CD4-positive, alpha-beta memory T cell (primary cell): Measurements from ENCODE around the gene CSNK1G2. TPM values are rescaled to one million over a fixed set of nuclear protein-coding genes. Genes with fewer than 3 reads are reported as not detected.

ENCODE experiments used
- CTCF ChIA-PET: fragments of 350-600 bp; sonication (Branson Sonifier 250); formaldehyde crosslinking; loops from one replicate; lab custom pipeline; 2021; ENCODE audit warnings: inconsistent platforms; ENCODE audit not compliant: partially characterized antibody; lab: Charles Lee
- POLR2A ChIA-PET: fragments of 350-600 bp; sonication (Branson Sonifier 250); formaldehyde crosslinking; loops from one replicate; lab custom pipeline; 2021; ENCODE audit not compliant: partially characterized antibody; lab: Charles Lee
- DNase-seq, 5 donors: peaks; one replicate each; pipeline versions ENCODE4 v3.0.0 to v3.0.0-alpha.2; 2020 to 2022; ENCODE audit warnings: mixed read lengths in 1 of 5
- H3K27ac ChIP-seq: one replicate; pipeline ENCODE4 v1.7.0; 2013; ENCODE audit warnings: low read depth, low read length
- H3K27me3 ChIP-seq: 2 replicates; pipeline ENCODE4 v1.7.0; 2013; ENCODE audit warnings: mild to moderate bottlenecking, low read length, moderate library complexity; ENCODE audit not compliant: insufficient read depth
- H3K36me3 ChIP-seq: 2 replicates; pipeline ENCODE4 v1.7.0; 2013; ENCODE audit warnings: mild to moderate bottlenecking, low read length, moderate library complexity; ENCODE audit not compliant: insufficient read depth
- H3K4me1 ChIP-seq: 2 replicates; pipeline ENCODE4 v1.7.0; 2013; ENCODE audit warnings: mild to moderate bottlenecking, low read length, moderate library complexity; ENCODE audit not compliant: insufficient read depth
- H3K4me3 ChIP-seq, 2 donors: one replicate each; pipeline ENCODE4 v1.7.0; 2013; ENCODE audit warnings: low read length in 2 of 2, mild to moderate bottlenecking in 1 of 2
- H3K9me3 ChIP-seq, 2 donors: one replicate each; pipeline ENCODE4 v1.7.0; 2013; ENCODE audit warnings: low read length in 2 of 2, control low read depth in 1 of 2; ENCODE audit not compliant: control insufficient read depth in 1 of 2
- H3K27ac Mint-ChIP-seq, 7 donors: one replicate each; pipeline ENCODE4 v1.8.0; 2020 to 2021; ENCODE audit warnings: mixed read lengths in 7 of 7, mild to moderate bottlenecking in 6 of 7, inconsistent platforms in 3 of 7, moderate library complexity in 3 of 7
- H3K27me3 Mint-ChIP-seq, 2 donors: one replicate each; pipeline ENCODE4 v1.8.0; 2020 to 2021; ENCODE audit warnings: mixed read lengths in 2 of 2
- H3K36me3 Mint-ChIP-seq, 2 donors: one replicate each; pipeline ENCODE4 v1.8.0; 2020 to 2021; ENCODE audit warnings: mixed read lengths in 2 of 2, inconsistent platforms in 1 of 2, mild to moderate bottlenecking in 1 of 2
- H3K4me1 Mint-ChIP-seq, 4 donors: one replicate each; pipeline ENCODE4 v1.8.0; 2020 to 2021; ENCODE audit warnings: mixed read lengths in 4 of 4, mild to moderate bottlenecking in 1 of 4
- H3K4me3 Mint-ChIP-seq, 8 donors: one replicate each; pipeline ENCODE4 v1.8.0; 2020 to 2021; ENCODE audit warnings: mixed read lengths in 8 of 8, mild to moderate bottlenecking in 7 of 8, moderate library complexity in 6 of 8, inconsistent platforms in 3 of 8
- H3K9me3 Mint-ChIP-seq, 8 donors: one replicate each; pipeline ENCODE4 v1.8.0; 2020 to 2021; ENCODE audit warnings: mixed read lengths in 8 of 8, mild to moderate bottlenecking in 5 of 8, inconsistent platforms in 3 of 8, moderate library complexity in 1 of 8
- intact Hi-C: fragments of 100-400 bp; cut with micrococcal nuclease; formaldehyde crosslinking; loops from one replicate; pipeline ENCODE4 v1.15.1; 2023
- polyA plus RNA-seq, 2 donors: library from polyadenylated mRNA; unstranded; fragments of 300-500 nt; fragmentation: Illumina TruSeq; gene quantifications; one replicate each; pipeline ENCODE4 v1.2.3, GENCODE V29; 2021
- total RNA-seq, 2 experiments: library from RNA; stranded (reverse); gene quantifications; one replicate each; pipeline ENCODE4 v1.2.3, GENCODE V29; 2021

The CSNK1G2 gene
- total and polyA plus RNA-seq, 4 experiments from 2014 or later: 11.3 to 144 (median 99.5) TPM

GRCh38 chr19:2026770-2027169 is 85.8 kb downstream of the CSNK1G2 start:
- H3K27ac ChIP-seq: no peak overlapping the region
- peaks cover 4% of the 10 kb centered on the region for H3K4me1 ChIP-seq
- intact Hi-C loops: no loop called here
- Mint-ChIP-seq H3K27me3 (no peaks in the 10 kb centered on the region), H3K9me3 (peaks cover 0 to 10% (median 0%) of the 10 kb centered on the region in 8 donors), H3K36me3 (no peaks in the 10 kb centered on the region), H3K27ac (no peak overlapping the region), H3K4me3 (no peak overlapping the region), H3K4me1 (peaks cover 2 to 6% (median 3%) of the 10 kb centered on the region in 4 donors)
- H3K36me3 ChIP-seq: no peaks in the 10 kb centered on the region
- H3K27me3 ChIP-seq: no peaks in the 10 kb centered on the region
- DNase-seq: no peak
- ChIA-PET CTCF (interaction anchor here (1.7 kb wide), 1 partner anchor 9 kb away, joined by 5 read pairs; no protein-coding TSS in a partner anchor), POLR2A (no interaction called here)
- H3K4me3 ChIP-seq: no peak overlapping the region
- H3K9me3 ChIP-seq: no peaks in the 10 kb centered on the region

DNA sequence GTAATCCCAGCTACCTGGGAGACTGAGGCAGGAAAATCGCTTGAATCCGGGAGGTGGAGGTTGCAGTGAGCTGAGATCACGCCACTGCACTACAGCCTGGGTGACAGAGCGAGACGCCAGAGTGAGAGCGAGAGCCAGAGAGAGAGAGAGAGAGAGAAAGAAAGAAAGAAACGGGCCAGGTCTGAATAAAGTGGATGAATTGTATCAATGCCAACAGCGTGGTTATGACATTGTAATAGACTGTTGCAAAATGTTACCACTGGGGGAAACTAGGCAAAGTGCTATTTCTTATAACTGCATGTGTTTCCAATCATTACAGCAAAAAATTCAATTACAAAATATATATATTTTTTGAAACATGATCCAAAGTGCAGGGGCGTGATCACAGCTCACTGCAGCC is 86.4 kb downstream of the CSNK1G2 start:
- H3K27me3 ChIP-seq: no peaks in the 10 kb centered on the region
- no peaks in the 10 kb centered on the region for H3K36me3 ChIP-seq
- peak overlapping the region in 1 of 7 donors; percentile 64 for H3K27ac Mint-ChIP-seq
- H3K36me3 Mint-ChIP-seq: no peaks in the 10 kb centered on the region
- H3K9me3 ChIP-seq: no peaks in the 10 kb centered on the region
- intact Hi-C loops: no loop called here
- ChIA-PET POLR2A (no interaction called here), CTCF (no interaction called here)
- H3K4me1 ChIP-seq: peaks cover 10% of the 10 kb centered on the region
- H3K4me1 Mint-ChIP-seq: peaks cover 7 to 12% (median 9%) of the 10 kb centered on the region in 4 donors
- H3K27me3 Mint-ChIP-seq: no peaks in the 10 kb centered on the region
- H3K4me3 Mint-ChIP-seq: no peak overlapping the region
- H3K9me3 Mint-ChIP-seq: peaks cover 0 to 10% (median 0%) of the 10 kb centered on the region in 8 donors
- no peak overlapping the region for H3K4me3 ChIP-seq
- DNase-seq: no peak
- H3K27ac ChIP-seq: no peak overlapping the region

Other genes with a start within 250 kb of the CSNK1G2 start
- not detected for gene ONECUT3, start 187.7 kb upstream of the CSNK1G2 start, total RNA-seq
- gene ONECUT3, start 187.7 kb upstream of the CSNK1G2 start, polyA plus RNA-seq: not detected
- 1 to 10 TPM; 4.9 to 5.5 TPM for gene ATP8B3, start 128.9 kb upstream of the CSNK1G2 start, total RNA-seq
- gene ATP8B3, start 128.9 kb upstream of the CSNK1G2 start, polyA plus RNA-seq: 1 to 10 TPM in 1 of 2 donors, under 1 TPM in 1; 0.73 to 2.3 TPM
- 10 to 100 TPM; 57.1 to 57.3 TPM for gene REXO1, start 92.7 kb upstream of the CSNK1G2 start, total RNA-seq
- gene REXO1, start 92.7 kb upstream of the CSNK1G2 start, polyA plus RNA-seq: 10 to 100 TPM in 1 of 2 donors, 1 to 10 TPM in 1; 1.5 to 11.9 TPM
- 10 to 100 TPM; 17.9 to 19.3 TPM for gene KLF16, start 77.6 kb upstream of the CSNK1G2 start, total RNA-seq
- 1 to 10 TPM in 1 of 2 donors, under 1 TPM in 1; 0.39 to 1.3 TPM for gene KLF16, start 77.6 kb upstream of the CSNK1G2 start, polyA plus RNA-seq
- gene ABHD17A, start 55.7 kb upstream of the CSNK1G2 start, total RNA-seq: 100 to 1,000 TPM; 106 to 109 TPM
- 100 to 1,000 TPM; 138 to 204 TPM for gene ABHD17A, start 55.7 kb upstream of the CSNK1G2 start, polyA plus RNA-seq
- 1 to 10 TPM; 3.7 to 4.9 TPM for gene ADAT3, start 35.8 kb upstream of the CSNK1G2 start, total RNA-seq
- gene ADAT3, start 35.8 kb upstream of the CSNK1G2 start, polyA plus RNA-seq: 1 to 10 TPM; 1.4 to 3.9 TPM
- gene SCAMP4, start 35.8 kb upstream of the CSNK1G2 start, total RNA-seq: 10 to 100 TPM; 23.4 to 29.1 TPM
- 10 to 100 TPM in 1 of 2 donors, 1 to 10 TPM in 1; 9.8 to 15.5 TPM for gene SCAMP4, start 35.8 kb upstream of the CSNK1G2 start, polyA plus RNA-seq
- 10 to 100 TPM; 52.2 to 59.4 TPM for gene BTBD2, start 74.5 kb downstream of the CSNK1G2 start, total RNA-seq
- gene BTBD2, start 74.5 kb downstream of the CSNK1G2 start, polyA plus RNA-seq: 1 to 10 TPM; 2.8 to 6.6 TPM
- gene MKNK2, start 110.1 kb downstream of the CSNK1G2 start, total RNA-seq: 100 to 1,000 TPM; 194 to 195 TPM
- 10 to 100 TPM; 24.1 to 63.9 TPM for gene MKNK2, start 110.1 kb downstream of the CSNK1G2 start, polyA plus RNA-seq
- 100 to 1,000 TPM; 130 to 135 TPM for gene MOB3A, start 155.2 kb downstream of the CSNK1G2 start, total RNA-seq
- gene MOB3A, start 155.2 kb downstream of the CSNK1G2 start, polyA plus RNA-seq: 100 to 1,000 TPM in 1 of 2 donors, 10 to 100 TPM in 1; 29.6 to 114 TPM
- gene IZUMO4, start 155.7 kb downstream of the CSNK1G2 start, total RNA-seq: 10 to 100 TPM; 18.6 to 22.1 TPM
- gene IZUMO4, start 155.7 kb downstream of the CSNK1G2 start, polyA plus RNA-seq: 1 to 10 TPM in 1 of 2 donors, under 1 TPM in 1; 0.84 to 1.2 TPM
- 10 to 100 TPM; 80.6 to 87.2 TPM for gene AP3D1, start 210.4 kb downstream of the CSNK1G2 start, total RNA-seq
- gene AP3D1, start 210.4 kb downstream of the CSNK1G2 start, polyA plus RNA-seq: 10 to 100 TPM in 1 of 2 donors, 1 to 10 TPM in 1; 6.7 to 58.9 TPM
- 10 to 100 TPM; 29.6 to 29.9 TPM for gene DOT1L, start 222.8 kb downstream of the CSNK1G2 start, total RNA-seq
- gene DOT1L, start 222.8 kb downstream of the CSNK1G2 start, polyA plus RNA-seq: under 1 TPM; 0.03 to 0.94 TPM